MM.1S (cell line): ENCODE data around the gene SLC1A7.

Experiments used
- DNase-seq: peaks from one replicate; pipeline ENCODE4 v3.0.0-alpha.2; 2015
- H2AFZ ChIP-seq: fragments of 300-600 bp; sonication (generic); 2 replicates; pipeline ENCODE4 v1.6.0; 2016; ENCODE audit warnings: antibody characterized with exemption, low read length
- H3F3A ChIP-seq: fragments of 300-600 bp; sonication (generic); 2 replicates; pipeline ENCODE4 v1.6.1; 2016; ENCODE audit warnings: mild to moderate bottlenecking, antibody characterized with exemption, low read length, moderate library complexity, mixed read lengths; ENCODE audit not compliant: insufficient read depth
- H3K27ac ChIP-seq: fragments of 300-600 bp; sonication (generic); 2 replicates; pipeline ENCODE4 v1.5.1; 2016; ENCODE audit warnings: mild to moderate bottlenecking, low read length
- H3K27me3 ChIP-seq: fragments of 300-600 bp; sonication (generic); replicated peaks from 2 replicates; pipeline ENCODE4 v1.6.0; 2016; ENCODE audit warnings: low read length; ENCODE audit not compliant: insufficient read depth
- H3K36me3 ChIP-seq: fragments of 300-600 bp; sonication (generic); replicated peaks from 2 replicates; pipeline ENCODE4 v1.6.1; 2016; ENCODE audit warnings: mild to moderate bottlenecking, low read length, mixed read lengths; ENCODE audit not compliant: insufficient read depth
- H3K4me1 ChIP-seq: fragments of 300-600 bp; sonication (generic); 2 replicates; pipeline ENCODE4 v1.6.1; 2016; ENCODE audit warnings: low read length, mixed read lengths
- H3K4me2 ChIP-seq: fragments of 300-600 bp; sonication (generic); 2 replicates; pipeline ENCODE4 v1.6.0; 2016; ENCODE audit warnings: low read depth, low read length
- H3K4me3 ChIP-seq: fragments of 300-600 bp; sonication (generic); 2 replicates; pipeline ENCODE4 v1.5.1; 2016; ENCODE audit warnings: low read length, mixed read lengths
- H3K79me2 ChIP-seq: fragments of 300-600 bp; sonication (generic); 2 replicates; pipeline ENCODE4 v1.6.1; 2016; ENCODE audit warnings: mixed run types, low read length, mixed read lengths
- H3K9ac ChIP-seq: fragments of 300-600 bp; sonication (generic); 2 replicates; pipeline ENCODE4 v1.6.1; 2016; ENCODE audit warnings: low read length, mixed read lengths
- H3K9me2 ChIP-seq: fragments of 300-600 bp; sonication (generic); replicated peaks from 2 replicates; pipeline ENCODE4 v1.6.1; 2016; ENCODE audit warnings: mild to moderate bottlenecking, low read length, mixed read lengths; ENCODE audit not compliant: insufficient read depth
- H3K9me3 ChIP-seq: fragments of 300-600 bp; sonication (generic); replicated peaks from 2 replicates; pipeline ENCODE4 v1.6.1; 2016; ENCODE audit warnings: mild to moderate bottlenecking, low read length, mixed read lengths; ENCODE audit not compliant: insufficient read depth
- H4K20me1 ChIP-seq: fragments of 300-600 bp; sonication (generic); 2 replicates; pipeline ENCODE4 v1.6.1; 2016; ENCODE audit warnings: mild to moderate bottlenecking, low read length, moderate library complexity, mixed read lengths; ENCODE audit not compliant: insufficient read depth
- EZH2 ChIP-seq: fragments of 300-600 bp; sonication (generic); optimal IDR thresholded peaks from 2 replicates; pipeline ENCODE3; 2017; ENCODE audit warnings: low read depth, mild to moderate bottlenecking, antibody characterized with exemption, low read length, mixed read lengths
- EZH2phosphoT487 ChIP-seq: fragments of 300-600 bp; sonication (generic); IDR thresholded peaks from 2 replicates; pipeline ENCODE4 v1.6.1; 2018; ENCODE audit warnings: antibody characterized with exemption, low read length
- TF ChIP-seq, protein P1 (sequence below): fragments of 300-600 bp; sonication (generic); IDR thresholded peaks from 2 replicates; pipeline ENCODE4 v1.5.1; 2016; ENCODE audit warnings: antibody characterized with exemption, low read length, mixed read lengths

Gene SLC1A7

DNA sequence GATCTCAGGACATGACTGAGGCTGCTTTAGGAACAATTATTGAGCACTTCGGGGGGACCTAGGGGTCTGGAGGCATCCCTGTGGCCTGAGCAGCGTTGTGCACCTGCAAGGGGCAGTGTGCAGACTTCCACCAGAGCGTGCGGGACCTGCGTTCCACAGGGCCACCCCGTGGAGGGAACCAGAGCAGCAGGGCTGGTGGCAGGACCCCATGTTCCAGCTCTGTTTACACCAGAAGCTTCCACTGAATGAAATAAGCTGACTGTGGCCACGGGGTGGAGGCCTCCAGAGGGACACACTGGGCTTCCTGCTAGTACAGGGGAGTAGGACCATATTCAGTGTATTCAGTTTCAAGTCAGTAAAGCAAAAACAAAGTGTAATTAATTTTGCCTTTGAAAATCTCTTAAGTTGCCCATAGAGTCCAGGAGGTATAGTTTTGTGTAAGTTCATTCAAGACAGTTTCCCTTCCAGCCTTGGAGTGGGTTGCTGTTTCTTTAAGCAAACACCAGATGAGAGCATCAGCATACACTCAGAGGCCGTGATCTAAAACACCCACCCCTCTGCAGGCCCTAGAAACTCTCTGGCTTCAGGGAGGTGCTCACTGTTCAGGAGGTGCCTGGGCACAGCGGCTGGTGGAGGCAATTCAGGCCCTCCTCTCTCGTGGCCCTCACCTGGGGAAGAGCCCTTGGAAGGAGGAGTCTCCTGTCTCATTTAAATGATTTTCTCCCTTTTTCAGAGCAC is 16.6 kb downstream of the SLC1A7 start:
- no peaks in the 10 kb centered on the region for H3K9me3 ChIP-seq
- no peak for TF ChIP-seq EZH2phosphoT487
- TF ChIP-seq, protein P1, sequence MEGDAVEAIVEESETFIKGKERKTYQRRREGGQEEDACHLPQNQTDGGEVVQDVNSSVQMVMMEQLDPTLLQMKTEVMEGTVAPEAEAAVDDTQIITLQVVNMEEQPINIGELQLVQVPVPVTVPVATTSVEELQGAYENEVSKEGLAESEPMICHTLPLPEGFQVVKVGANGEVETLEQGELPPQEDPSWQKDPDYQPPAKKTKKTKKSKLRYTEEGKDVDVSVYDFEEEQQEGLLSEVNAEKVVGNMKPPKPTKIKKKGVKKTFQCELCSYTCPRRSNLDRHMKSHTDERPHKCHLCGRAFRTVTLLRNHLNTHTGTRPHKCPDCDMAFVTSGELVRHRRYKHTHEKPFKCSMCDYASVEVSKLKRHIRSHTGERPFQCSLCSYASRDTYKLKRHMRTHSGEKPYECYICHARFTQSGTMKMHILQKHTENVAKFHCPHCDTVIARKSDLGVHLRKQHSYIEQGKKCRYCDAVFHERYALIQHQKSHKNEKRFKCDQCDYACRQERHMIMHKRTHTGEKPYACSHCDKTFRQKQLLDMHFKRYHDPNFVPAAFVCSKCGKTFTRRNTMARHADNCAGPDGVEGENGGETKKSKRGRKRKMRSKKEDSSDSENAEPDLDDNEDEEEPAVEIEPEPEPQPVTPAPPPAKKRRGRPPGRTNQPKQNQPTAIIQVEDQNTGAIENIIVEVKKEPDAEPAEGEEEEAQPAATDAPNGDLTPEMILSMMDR: no peak
- TF ChIP-seq EZH2: no peak
- H3K36me3 ChIP-seq: no peaks in the 10 kb centered on the region
- DNase-seq: no peak
- no peaks in the 10 kb centered on the region for H3K4me1 ChIP-seq
- H3K4me2 ChIP-seq: no peak overlapping the region
- no peaks in the 10 kb centered on the region for H3K9me2 ChIP-seq
- H2AFZ ChIP-seq: no peak overlapping the region
- no peak overlapping the region for H3K27ac ChIP-seq
- H3F3A ChIP-seq: no peaks in the 10 kb centered on the region
- H3K4me3 ChIP-seq: no peak overlapping the region
- H3K9ac ChIP-seq: no peak overlapping the region
- no peaks in the 10 kb centered on the region for H3K79me2 ChIP-seq
- no peaks in the 10 kb centered on the region for H3K27me3 ChIP-seq
- H4K20me1 ChIP-seq: no peaks in the 10 kb centered on the region

DNA sequence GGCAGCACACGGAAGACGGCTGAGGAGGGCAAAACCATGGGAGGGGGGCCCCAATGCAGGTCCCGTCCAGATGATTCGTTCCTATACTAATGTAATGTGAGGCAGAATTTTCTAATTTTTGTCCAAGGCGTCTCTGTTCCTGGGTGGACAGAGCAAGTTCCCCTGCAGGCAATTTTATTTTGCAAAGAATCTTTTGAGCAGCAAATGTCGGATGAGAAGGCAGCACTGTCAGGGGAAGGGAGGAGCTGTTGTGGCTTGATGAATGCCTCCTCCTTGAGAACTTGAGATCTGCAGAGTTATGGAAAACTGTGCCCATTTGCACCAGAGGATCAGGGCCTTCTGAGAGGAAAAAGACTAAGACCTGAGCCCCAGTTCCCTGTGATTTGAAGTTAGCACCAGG is 17.3 kb downstream of the SLC1A7 start:
- no peak overlapping the region for H3K27ac ChIP-seq
- no peaks in the 10 kb centered on the region for H4K20me1 ChIP-seq
- no peaks in the 10 kb centered on the region for H3K4me1 ChIP-seq
- H3K79me2 ChIP-seq: no peaks in the 10 kb centered on the region
- no peaks in the 10 kb centered on the region for H3K36me3 ChIP-seq
- DNase-seq: no peak
- H3K9ac ChIP-seq: no peak overlapping the region
- H3K4me3 ChIP-seq: no peak overlapping the region
- no peaks in the 10 kb centered on the region for H3F3A ChIP-seq
- TF ChIP-seq, protein P1: no peak
- TF ChIP-seq EZH2phosphoT487 (no peak), EZH2 (no peak)
- H2AFZ ChIP-seq: no peak overlapping the region
- no peaks in the 10 kb centered on the region for H3K27me3 ChIP-seq
- H3K9me3 ChIP-seq: no peaks in the 10 kb centered on the region
- no peak overlapping the region for H3K4me2 ChIP-seq
- H3K9me2 ChIP-seq: no peaks in the 10 kb centered on the region

DNA sequence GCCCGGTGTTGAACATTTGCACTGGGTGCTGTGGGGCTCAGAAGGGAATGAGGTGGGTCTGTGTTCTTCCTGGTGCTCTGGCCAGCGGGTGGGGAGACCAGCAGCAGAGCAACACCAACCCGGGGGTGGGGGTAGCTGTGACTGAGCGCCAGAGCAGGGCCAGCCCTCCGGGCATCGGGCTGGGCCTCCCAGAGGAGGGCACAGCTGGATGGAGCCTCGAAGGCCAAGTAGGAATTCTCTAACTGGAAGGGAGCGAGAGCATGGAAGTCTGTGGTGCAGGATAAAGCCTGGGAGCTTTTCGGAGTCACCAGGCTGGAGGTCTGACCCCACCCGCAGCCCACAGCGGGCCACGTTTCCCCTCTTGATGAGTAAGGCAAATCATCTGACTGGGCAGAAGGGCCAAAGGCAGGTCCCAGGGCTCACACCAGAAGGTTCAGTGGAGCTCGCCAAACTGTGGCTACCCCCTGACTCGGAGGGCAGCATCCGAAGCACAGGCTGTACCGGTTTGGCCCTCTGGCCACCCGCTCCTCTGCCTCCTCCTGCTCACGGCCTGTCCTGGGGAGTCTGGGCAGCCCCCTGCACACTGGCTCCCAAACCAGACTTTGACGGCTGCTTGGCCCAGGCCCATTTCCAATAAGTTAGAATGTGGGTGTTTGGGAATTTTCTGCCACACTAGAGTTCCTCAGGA is 18.8 kb downstream of the SLC1A7 start:
- H3K79me2 ChIP-seq: no peaks in the 10 kb centered on the region

More for the DNA sequence above, 18.8 kb downstream of the SLC1A7 start:
- Histone ChIP-seq H3K27ac (no peak overlapping the region), H3K9ac (no peak overlapping the region), H3K4me1 (no peaks in the 10 kb centered on the region), H2AFZ (no peak overlapping the region), H3K4me2 (no peak overlapping the region), H3K9me2 (no peaks in the 10 kb centered on the region), H3K9me3 (no peaks in the 10 kb centered on the region), H3K27me3 (no peaks in the 10 kb centered on the region), H4K20me1 (no peaks in the 10 kb centered on the region), H3F3A (no peaks in the 10 kb centered on the region), H3K36me3 (no peaks in the 10 kb centered on the region), H3K4me3 (no peak overlapping the region)
- no peak for DNase-seq
- TF ChIP-seq EZH2phosphoT487 (no peak), EZH2 (no peak)
- TF ChIP-seq, protein P1: no peak
